H9 (cell line): ENCODE results near the gene THPO. TPM values are rescaled to one million over a fixed set of nuclear protein-coding genes. Genes with fewer than 3 reads are reported as not detected.

ENCODE experiments used
- DNase-seq: peaks from one replicate; pipeline ENCODE4 v3.0.0-alpha.2; 2017
- H2AFZ ChIP-seq: one replicate; pipeline ENCODE4 v1.6.1; 2013; ENCODE audit warnings: mild to moderate bottlenecking, low read length, control low read depth, moderate library complexity
- H2AK5ac ChIP-seq: 2 replicates; pipeline ENCODE4 v1.6.1; 2013; ENCODE audit warnings: low read length, control low read depth, mixed read lengths; ENCODE audit not compliant: insufficient read length
- H2BK120ac ChIP-seq: one replicate; pipeline ENCODE4 v1.6.1; 2013; ENCODE audit warnings: low read depth, mild to moderate bottlenecking, low read length, control low read depth, inconsistent platforms; ENCODE audit not compliant: poor library complexity, severe bottlenecking
- H2BK12ac ChIP-seq: 2 replicates; pipeline ENCODE4 v1.6.1; 2013; ENCODE audit warnings: low read length, control low read depth, mixed read lengths, low read depth; ENCODE audit not compliant: insufficient read length
- H2BK15ac ChIP-seq: 2 replicates; pipeline ENCODE4 v1.6.1; 2013; ENCODE audit warnings: low read depth, low read length, control low read depth
- H2BK20ac ChIP-seq: one replicate; pipeline ENCODE4 v1.6.1; 2013; ENCODE audit warnings: low read depth, mild to moderate bottlenecking, low read length, control low read depth, inconsistent platforms; ENCODE audit not compliant: poor library complexity, severe bottlenecking
- H2BK5ac ChIP-seq: 2 replicates; pipeline ENCODE4 v1.6.1; 2013; ENCODE audit warnings: low read length, control low read depth, mixed read lengths; ENCODE audit not compliant: insufficient read length
- H3K14ac ChIP-seq: 2 replicates; pipeline ENCODE4 v1.6.1; 2013; ENCODE audit warnings: low read length, control low read depth; ENCODE audit not compliant: insufficient read depth
- H3K18ac ChIP-seq: 2 replicates; pipeline ENCODE4 v1.6.1; 2013; ENCODE audit warnings: low read depth, mild to moderate bottlenecking, mixed read lengths, low read length, control low read depth; ENCODE audit not compliant: insufficient read length
- H3K23ac ChIP-seq: 2 replicates; pipeline ENCODE4 v1.6.1; 2013; ENCODE audit warnings: low read length, control low read depth, mixed read lengths, low read depth; ENCODE audit not compliant: insufficient read length
- H3K23me2 ChIP-seq: 2 replicates; pipeline ENCODE4 v1.6.1; 2013; ENCODE audit warnings: low read depth, mild to moderate bottlenecking, mixed read lengths, low read length, control low read depth; ENCODE audit not compliant: insufficient read length, poor library complexity, severe bottlenecking
- H3K27ac ChIP-seq: 2 replicates; pipeline ENCODE4 v1.5.1; 2013; ENCODE audit warnings: low read length, control low read depth, mixed read lengths, low read depth; ENCODE audit not compliant: insufficient read length
- H3K27me3 ChIP-seq: 2 replicates; pipeline ENCODE4 v1.6.1; 2013; ENCODE audit warnings: low read length, control low read depth, inconsistent platforms; ENCODE audit not compliant: insufficient read depth
- H3K4ac ChIP-seq: 2 replicates; pipeline ENCODE4 v1.6.1; 2013; ENCODE audit warnings: low read depth, mild to moderate bottlenecking, control low read depth, inconsistent platforms, low read length, moderate library complexity
- H3K4me1 ChIP-seq: 2 replicates; pipeline ENCODE4 v1.6.1; 2013; ENCODE audit warnings: low read length, control low read depth, inconsistent platforms; ENCODE audit not compliant: insufficient read depth
- H3K4me2 ChIP-seq: 2 replicates; pipeline ENCODE4 v1.6.1; 2013; ENCODE audit warnings: low read length, control low read depth, mixed read lengths; ENCODE audit not compliant: insufficient read length, insufficient read depth
- H3K56ac ChIP-seq: 2 replicates; pipeline ENCODE4 v1.6.1; 2013; ENCODE audit warnings: low read depth, mild to moderate bottlenecking, mixed read lengths, low read length, control low read depth; ENCODE audit not compliant: insufficient read length
- H3K79me1 ChIP-seq: 2 replicates; pipeline ENCODE4 v1.6.1; 2013; ENCODE audit warnings: low read depth, mild to moderate bottlenecking, moderate library complexity, low read length, control low read depth, inconsistent platforms; ENCODE audit not compliant: insufficient read depth, poor library complexity, severe bottlenecking
- H3K79me2 ChIP-seq: 2 replicates; pipeline ENCODE4 v1.6.1; 2013; ENCODE audit warnings: low read length, control low read depth, inconsistent platforms; ENCODE audit not compliant: insufficient read depth
- H3K9ac ChIP-seq: 2 replicates; pipeline ENCODE4 v1.6.1; 2013; ENCODE audit warnings: low read length, control low read depth, mixed read lengths; ENCODE audit not compliant: insufficient read length; ENCODE audit errors: extremely low read depth
- H3K9me3 ChIP-seq: one replicate; pipeline ENCODE4 v1.6.1; 2013; ENCODE audit warnings: low read depth, low read length, inconsistent platforms; ENCODE audit not compliant: control insufficient read depth
- H3T11ph ChIP-seq: one replicate; pipeline ENCODE4 v1.6.1; 2013; ENCODE audit warnings: mild to moderate bottlenecking, low read length, control low read depth, inconsistent platforms
- H4K20me1 ChIP-seq: one replicate; pipeline ENCODE4 v1.6.1; 2013; ENCODE audit not compliant: control insufficient read depth, insufficient read length, insufficient read depth
- H4K5ac ChIP-seq: 2 replicates; pipeline ENCODE4 v1.6.1; 2013; ENCODE audit warnings: low read depth, mild to moderate bottlenecking, mixed read lengths, low read length, control low read depth; ENCODE audit not compliant: insufficient read length
- H4K8ac ChIP-seq: replicated peaks from 2 replicates; pipeline ENCODE4 v1.6.1; 2013; ENCODE audit warnings: low read length, control low read depth, mixed read lengths, low read depth; ENCODE audit not compliant: insufficient read length
- H4K91ac ChIP-seq: 2 replicates; pipeline ENCODE4 v1.6.1; 2013; ENCODE audit warnings: low read depth, mild to moderate bottlenecking, moderate library complexity, mixed read lengths, low read length, control low read depth; ENCODE audit not compliant: insufficient read length
- H3K27ac Mint-ChIP-seq, 3 experiments: 2 replicates in 2 of 3; 3 replicates in 1 of 3; pipeline ENCODE4 v1.8.0; 2020 to 2021; ENCODE audit warnings: mixed read lengths in 3 of 3, mild to moderate bottlenecking in 1 of 3, moderate library complexity in 1 of 3
- H3K27me3 Mint-ChIP-seq: 2 replicates; pipeline ENCODE4 v1.8.0; 2021; ENCODE audit warnings: low read depth, mild to moderate bottlenecking, moderate library complexity, mixed read lengths
- H3K36me3 Mint-ChIP-seq, 3 experiments: 2 replicates in 2 of 3; 3 replicates in 1 of 3; pipeline ENCODE4 v1.8.0; 2020 to 2021; ENCODE audit warnings: low read depth in 3 of 3, mixed read lengths in 3 of 3; ENCODE audit not compliant: insufficient read depth in 1 of 3
- H3K4me1 Mint-ChIP-seq, 2 experiments: 2 replicates each; pipeline ENCODE4 v1.8.0; 2020; ENCODE audit warnings: mixed read lengths in 2 of 2
- H3K4me3 Mint-ChIP-seq, 2 experiments: 2 replicates in 1 of 2; 3 replicates in 1 of 2; pipeline ENCODE4 v1.8.0; 2020 to 2021; ENCODE audit warnings: mild to moderate bottlenecking in 2 of 2, mixed read lengths in 2 of 2, moderate library complexity in 1 of 2
- H3K9me3 Mint-ChIP-seq, 2 experiments: 2 replicates in 1 of 2; 3 replicates in 1 of 2; pipeline ENCODE4 v1.8.0; 2020; ENCODE audit warnings: mild to moderate bottlenecking in 2 of 2, mixed read lengths in 2 of 2, moderate library complexity in 1 of 2
- CTCF ChIP-seq: fragments of 200-600 bp; sonication (generic); conservative IDR thresholded peaks from 3 replicates; pipeline ENCODE4 v1.8.0; 2021; ENCODE audit warnings: antibody characterized with exemption, mild to moderate bottlenecking
- WGBS: extraction: QIAGEN DNeasy Blood & Tissue Kit; methylation state at CpG from one replicate; pipeline ENCODE4 v1.1.7; 2013; ENCODE audit warnings: missing lambda C conversion rate, low lambda C conversion rate, mixed read lengths; ENCODE audit not compliant: insufficient read length; ENCODE audit errors: extremely low coverage; 5-methylcytosine and 5-hydroxymethylcytosine counted together
- total RNA-seq: library from RNA; stranded (reverse); gene quantifications from 2 replicates; pipeline ENCODE4 v1.2.1, GENCODE V29; 2021

The THPO gene
- total RNA-seq, 1 experiment from 2014 or later: 0.85 TPM

- H3K56ac ChIP-seq: no peak overlapping the region
- H2AK5ac ChIP-seq: no peak overlapping the region
- no peak overlapping the region for H2BK15ac ChIP-seq
- H2BK120ac ChIP-seq: no peak overlapping the region
- H2BK12ac ChIP-seq: no peak overlapping the region
- H3K27me3 Mint-ChIP-seq: peaks cover 39% of the 10 kb centered on the region
- no peak overlapping the region for H3K4ac ChIP-seq
- peaks cover 3% of the 10 kb centered on the region; the same call in 1 of the 2 replicates for H3K4me1 ChIP-seq
- no peaks in the 10 kb centered on the region for H3K79me2 ChIP-seq
- H3K36me3 Mint-ChIP-seq: peaks cover 14 to 30% (median 28%) of the 10 kb centered on the region in 3 experiments
- H3K4me2 ChIP-seq: no peak overlapping the region
- H3K27ac Mint-ChIP-seq: no peak overlapping the region
- H3K27ac ChIP-seq: no peak overlapping the region
- H2AFZ ChIP-seq: no peak overlapping the region
- H3K79me1 ChIP-seq: no peaks in the 10 kb centered on the region
- no peak overlapping the region for H4K8ac ChIP-seq
- no peaks in the 10 kb centered on the region for H3K9me3 Mint-ChIP-seq
- H3K4me1 Mint-ChIP-seq: peaks cover 23 to 30% of the 10 kb centered on the region in 2 experiments
- H3K14ac ChIP-seq: no peak overlapping the region
- WGBS: no CpG with 5 or more reads among the region's 8 CpGs
- no peak overlapping the region for H3K4me3 Mint-ChIP-seq
- no peak overlapping the region for H2BK20ac ChIP-seq
- no peaks in the 10 kb centered on the region for H3K23me2 ChIP-seq
- no peak overlapping the region for H3K9ac ChIP-seq
- no peak for DNase-seq
- H3K27me3 ChIP-seq: no peaks in the 10 kb centered on the region
- TF ChIP-seq CTCF: no peak
- H2BK5ac ChIP-seq: no peak overlapping the region
- no peak overlapping the region for H3K18ac ChIP-seq
- no peak overlapping the region for H4K5ac ChIP-seq
- H3K23ac ChIP-seq: no peak overlapping the region
- H3T11ph ChIP-seq: no peak overlapping the region
- H4K91ac ChIP-seq: no peak overlapping the region
- H4K20me1 ChIP-seq: no peaks in the 10 kb centered on the region
- H3K9me3 ChIP-seq: no peaks in the 10 kb centered on the region
Measured at GRCh38 chr3:184372296-184372821, 5.6 kb downstream of the THPO start.
